ENCODE measurements around the gene SNHG17.
"Not testable (repeated sequence)": the region's sequence is repeated elsewhere in the genome, so short reads cannot be mapped to it uniquely, and the experiment has no call there.

GRCh38 chr20:38407822-38408221 lies 27.3 kb downstream of the SNHG17 start:
- not testable (repeated sequence) for TF ChIP-seq POLR2A, CTCF (IDR thresholded peaks at IDR 0.05)

All from esophagus squamous epithelium (tissue), 4 donors.